SJCRH30 (cell line): ENCODE data around the gene EXOC3L1. TPM values are rescaled to one million over a fixed set of nuclear protein-coding genes. Genes with fewer than 3 reads are reported as not detected.
A peak's percentile ranks its signal among the peaks of the same experiment; 100 is the strongest.

Experiments
- DNase-seq, 2 experiments: peaks; one replicate each; pipeline ENCODE4 v3.0.0-alpha.2; 2015 to 2020
- H3K27ac ChIP-seq: fragments of 250-450 bp; sonication (Bioruptor Pico); 2 replicates; pipeline ENCODE4 v1.5.1; 2020; ENCODE audit warnings: mild to moderate bottlenecking, moderate library complexity
- H3K27me3 ChIP-seq: fragments of 250-450 bp; sonication (Bioruptor Pico); 2 replicates; pipeline ENCODE4 v1.5.1; 2020; ENCODE audit warnings: mild to moderate bottlenecking, moderate library complexity
- H3K36me3 ChIP-seq: fragments of 250-450 bp; sonication (Bioruptor Pico); 2 replicates; pipeline ENCODE4 v1.5.1; 2020; ENCODE audit warnings: mild to moderate bottlenecking, moderate library complexity
- H3K4me1 ChIP-seq: fragments of 250-450 bp; sonication (Bioruptor Pico); 2 replicates; pipeline ENCODE4 v1.5.1; 2020; ENCODE audit warnings: mild to moderate bottlenecking, moderate library complexity
- H3K4me3 ChIP-seq: fragments of 250-450 bp; sonication (Bioruptor Pico); 2 replicates; pipeline ENCODE4 v1.5.1; 2020; ENCODE audit warnings: mild to moderate bottlenecking, moderate library complexity
- H3K9me3 ChIP-seq: fragments of 250-450 bp; sonication (Bioruptor Pico); replicated peaks from 2 replicates; pipeline ENCODE4 v1.5.1; 2020; ENCODE audit warnings: mild to moderate bottlenecking, moderate library complexity
- total RNA-seq: library from RNA; depleted of rRNA; stranded (reverse); fragments of >200 nt; shearing (Covaris generic); gene quantifications from 2 replicates; pipeline ENCODE4 v1.2.3, GENCODE V29; 2014

EXOC3L1 gene
- total RNA-seq, 1 experiment from 2014 or later: 2.0 TPM

GRCh38 chr16:67158637-67159600 lies 31.0 kb downstream of the EXOC3L1 start:
- Histone ChIP-seq H3K27ac (no peak overlapping the region), H3K4me3 (peak overlapping the region; percentile 87), H3K36me3 (no peaks in the 10 kb centered on the region), H3K27me3 (peaks cover 4% of the 10 kb centered on the region; the same call in 1 of the 2 replicates), H3K9me3 (no peaks in the 10 kb centered on the region), H3K4me1 (peaks cover 7% of the 10 kb centered on the region; the same call in 1 of the 2 replicates)
- peak; percentile 42 to 50 for DNase-seq

GRCh38 chr16:67157892-67158635 lies 31.9 kb downstream of the EXOC3L1 start:
- no peak overlapping the region for H3K4me3 ChIP-seq
- no peak overlapping the region for H3K27ac ChIP-seq
- no peak for DNase-seq
- no peaks in the 10 kb centered on the region for H3K36me3 ChIP-seq
- peaks cover 7% of the 10 kb centered on the region; the same call in 1 of the 2 replicates for H3K4me1 ChIP-seq
- H3K9me3 ChIP-seq: no peaks in the 10 kb centered on the region
- peaks cover 4% of the 10 kb centered on the region; the same call in 1 of the 2 replicates for H3K27me3 ChIP-seq

- no peak for DNase-seq
- H3K4me1 ChIP-seq: peaks cover 7% of the 10 kb centered on the region; the same call in 1 of the 2 replicates
- H3K9me3 ChIP-seq: no peaks in the 10 kb centered on the region
- no peak overlapping the region for H3K4me3 ChIP-seq
- no peak overlapping the region for H3K27ac ChIP-seq
- peaks cover 4% of the 10 kb centered on the region; the same call in 1 of the 2 replicates for H3K27me3 ChIP-seq
- no peaks in the 10 kb centered on the region for H3K36me3 ChIP-seq
These were observed 32.7 kb downstream of the EXOC3L1 start for GRCh38 chr16:67157106-67157748.

- Histone ChIP-seq H3K27ac (no peak overlapping the region), H3K9me3 (no peaks in the 10 kb centered on the region), H3K4me1 (peaks cover 13% of the 10 kb centered on the region; the same call in 1 of the 2 replicates), H3K27me3 (peaks cover 4% of the 10 kb centered on the region; the same call in 1 of the 2 replicates), H3K36me3 (no peaks in the 10 kb centered on the region), H3K4me3 (no peak overlapping the region)
- DNase-seq: no peak
These were observed 33.6 kb downstream of the EXOC3L1 start for GRCh38 chr16:67156143-67156844.

GRCh38 chr16:67155295-67156142 lies 34.4 kb downstream of the EXOC3L1 start:
- Histone ChIP-seq H3K27ac (no peak overlapping the region), H3K4me3 (no peak overlapping the region), H3K9me3 (no peaks in the 10 kb centered on the region), H3K4me1 (peaks cover 13% of the 10 kb centered on the region; the same call in 1 of the 2 replicates), H3K36me3 (no peaks in the 10 kb centered on the region), H3K27me3 (peaks cover 4% of the 10 kb centered on the region; the same call in 1 of the 2 replicates)
- peak; percentile 72 to 85 for DNase-seq

GRCh38 chr16:67154578-67155294 lies 35.2 kb downstream of the EXOC3L1 start:
- no peak overlapping the region for H3K27ac ChIP-seq
- H3K4me1 ChIP-seq: peaks cover 10% of the 10 kb centered on the region; the same call in 1 of the 2 replicates
- H3K36me3 ChIP-seq: no peaks in the 10 kb centered on the region; the same call in 1 of the 2 replicates
- H3K9me3 ChIP-seq: no peaks in the 10 kb centered on the region
- no peak overlapping the region for H3K4me3 ChIP-seq
- peaks cover 4% of the 10 kb centered on the region; the same call in 1 of the 2 replicates for H3K27me3 ChIP-seq
- no peak for DNase-seq

GRCh38 chr16:67151431-67152097 lies 38.4 kb downstream of the EXOC3L1 start:
- Histone ChIP-seq H3K27ac (peak overlapping the region; percentile 71; the same call in 1 of the 2 replicates), H3K4me3 (peak overlapping the region; percentile 67)
- DNase-seq: peak in 1 of 2 experiments; percentile 29

GRCh38 chr16:67150833-67151396 lies 39.0 kb downstream of the EXOC3L1 start, which contains the start of gene B3GNT9:
B3GNT9 (minus strand) TSS chr16:67150998; CDS start chr16:67150485, 513 bp downstream.
- H3K27ac ChIP-seq: peak within 1 kb of the TSS; percentile 71
- peak; percentile 89 to 91 for DNase-seq
- H3K27me3 ChIP-seq: peaks cover 4% of the 10 kb centered on the region; the same call in 1 of the 2 replicates

More at GRCh38 chr16:67151431-67152097, 38.4 kb downstream of the EXOC3L1 start:
- Histone ChIP-seq H3K9me3 (no peaks in the 10 kb centered on the region), H3K36me3 (peaks cover 11% of the 10 kb centered on the region; the same call in 1 of the 2 replicates), H3K27me3 (peaks cover 4% of the 10 kb centered on the region; the same call in 1 of the 2 replicates), H3K4me1 (peaks cover 6% of the 10 kb centered on the region; the same call in 1 of the 2 replicates)

GRCh38 chr16:67150047-67150832 lies 39.7 kb downstream of the EXOC3L1 start:
- Histone ChIP-seq H3K4me1 (peaks cover 6% of the 10 kb centered on the region; the same call in 1 of the 2 replicates), H3K27me3 (no peaks in the 10 kb centered on the region), H3K4me3 (peak overlapping the region; percentile 67), H3K9me3 (no peaks in the 10 kb centered on the region), H3K36me3 (peaks cover 22% of the 10 kb centered on the region; the same call in 1 of the 2 replicates), H3K27ac (peak overlapping the region; percentile 71)
- peak in 1 of 2 experiments; percentile 61 for DNase-seq

More at GRCh38 chr16:67150833-67151396, 39.0 kb downstream of the EXOC3L1 start, which contains the start of gene B3GNT9:
- peaks cover 6% of the 10 kb centered on the region; the same call in 1 of the 2 replicates for H3K4me1 ChIP-seq
- H3K9me3 ChIP-seq: no peaks in the 10 kb centered on the region
- H3K36me3 ChIP-seq: peaks cover 15% of the 10 kb centered on the region; the same call in 1 of the 2 replicates
- H3K4me3 ChIP-seq: peak within 1 kb of the TSS; percentile 67

- DNase-seq: no peak
- no peak overlapping the region for H3K27ac ChIP-seq
- peaks cover 6% of the 10 kb centered on the region; the same call in 1 of the 2 replicates for H3K4me1 ChIP-seq
- no peak overlapping the region for H3K4me3 ChIP-seq
- peaks cover 25% of the 10 kb centered on the region; the same call in 1 of the 2 replicates for H3K36me3 ChIP-seq
- no peaks in the 10 kb centered on the region for H3K27me3 ChIP-seq
- H3K9me3 ChIP-seq: no peaks in the 10 kb centered on the region
These were observed 40.5 kb downstream of the EXOC3L1 start for GRCh38 chr16:67149276-67150046.
